NCI-H82 (cell line): ENCODE measurements around the gene FAU.

Experiments used
- DNase-seq: peaks from one replicate; lab custom pipeline; 2025; lab: John Stamatoyannopoulos, UW

FAU gene

GRCh38 chr11:65135633-65136145 lies 13.8 kb upstream of the FAU start:
- DNase-seq, result no peak

- DNase-seq, result peak; percentile 97
Observed at GRCh38 chr11:65134952-65135632, 13.2 kb upstream of the FAU start.

- DNase-seq, result peak; percentile 90
Observed at GRCh38 chr11:65134240-65134951, 12.5 kb upstream of the FAU start, which contains the start of gene SYVN1. Gene SYVN1 (minus strand): TSS chr11:65134519. CDS start chr11:65133601, 918 bp downstream.

- DNase-seq, result no peak
Observed at GRCh38 chr11:65133724-65134123, 11.8 kb upstream of the FAU start.

- peak; percentile 24 for DNase-seq
Observed at GRCh38 chr11:65132988-65133700, 11.2 kb upstream of the FAU start.

- no peak for DNase-seq
Observed at GRCh38 chr11:65132238-65132987, 10.5 kb upstream of the FAU start.

- DNase-seq, result no peak
Observed at GRCh38 chr11:65131895-65132237, 9.9 kb upstream of the FAU start.

GRCh38 chr11:65131417-65131776 lies 9.5 kb upstream of the FAU start:
- no peak for DNase-seq

GRCh38 chr11:65130631-65131416 lies 8.9 kb upstream of the FAU start:
- DNase-seq, result no peak

GRCh38 chr11:65129649-65130441 lies 7.9 kb upstream of the FAU start:
- DNase-seq, result no peak

GRCh38 chr11:65128182-65129145 lies 6.5 kb upstream of the FAU start:
- no peak for DNase-seq

GRCh38 chr11:65127473-65128181 lies 5.7 kb upstream of the FAU start:
- no peak for DNase-seq

GRCh38 chr11:65126624-65127274 lies 4.8 kb upstream of the FAU start:
- DNase-seq, result no peak

GRCh38 chr11:65125197-65126056 lies 3.5 kb upstream of the FAU start:
- DNase-seq, result no peak

GRCh38 chr11:65124480-65125196 lies 2.7 kb upstream of the FAU start:
- DNase-seq, result no peak

GRCh38 chr11:65121447-65121864 lies 478 bp downstream of the FAU start:
- DNase-seq, result no peak
